Neural progenitor cell (in vitro differentiated cells): ENCODE results near the gene SNX27. TPM values are rescaled to one million over a fixed set of nuclear protein-coding genes. Genes with fewer than 3 reads are reported as not detected.

Experiments
- DNase-seq: peaks from one replicate; pipeline ENCODE4 v3.0.0-alpha.2; 2016; ENCODE audit warnings: low spot score
- H2AFZ ChIP-seq: fragments of 200-600 bp; sonication (generic); replicated peaks from 2 replicates; pipeline ENCODE4 v1.6.1; 2016; ENCODE audit warnings: antibody characterized with exemption
- H3F3A ChIP-seq: fragments of 200-600 bp; sonication (generic); 2 replicates; pipeline ENCODE4 v1.6.1; 2016; ENCODE audit warnings: antibody characterized with exemption, low read depth
- H3K27ac ChIP-seq: fragments of 200-600 bp; sonication (generic); 2 replicates; pipeline ENCODE4 v1.5.1; 2016; ENCODE audit warnings: mild to moderate bottlenecking
- H3K27me3 ChIP-seq: fragments of 200-600 bp; sonication (generic); 2 replicates; pipeline ENCODE4 v1.6.1; 2016; ENCODE audit warnings: mild to moderate bottlenecking, moderate library complexity
- H3K36me3 ChIP-seq: fragments of 200-600 bp; sonication (generic); 2 replicates; pipeline ENCODE4 v1.5.1; 2016
- H3K4me1 ChIP-seq: fragments of 200-600 bp; sonication (generic); 2 replicates; pipeline ENCODE4 v1.6.1; 2016; ENCODE audit warnings: mixed run types
- H3K4me2 ChIP-seq: fragments of 200-600 bp; sonication (generic); 2 replicates; pipeline ENCODE4 v1.6.1; 2016
- H3K4me3 ChIP-seq: fragments of 200-600 bp; sonication (generic); 2 replicates; pipeline ENCODE4 v1.5.1; 2016
- H3K79me2 ChIP-seq: fragments of 200-600 bp; sonication (generic); 2 replicates; pipeline ENCODE4 v1.6.1; 2016; ENCODE audit warnings: low read depth
- H3K9ac ChIP-seq: fragments of 200-600 bp; sonication (generic); 2 replicates; pipeline ENCODE4 v1.6.1; 2016
- H3K9me3 ChIP-seq: fragments of 200-600 bp; sonication (generic); 2 replicates; pipeline ENCODE4 v1.5.1; 2016; ENCODE audit warnings: low read depth
- H4K20me1 ChIP-seq: fragments of 200-600 bp; sonication (generic); 2 replicates; pipeline ENCODE4 v1.6.1; 2016; ENCODE audit warnings: low read depth
- H3K27ac Mint-ChIP-seq: 3 replicates; pipeline ENCODE4 v1.8.0; 2021; ENCODE audit warnings: mixed read lengths
- H3K27me3 Mint-ChIP-seq: 2 replicates; pipeline ENCODE4 v1.8.0; 2022; ENCODE audit warnings: low read depth, mild to moderate bottlenecking, inconsistent platforms, moderate library complexity, mixed read lengths; ENCODE audit not compliant: insufficient read depth
- H3K36me3 Mint-ChIP-seq: 3 replicates; pipeline ENCODE4 v1.8.0; 2021; ENCODE audit warnings: mixed read lengths
- H3K4me1 Mint-ChIP-seq: 3 replicates; pipeline ENCODE4 v1.8.0; 2021; ENCODE audit warnings: mixed read lengths
- H3K4me3 Mint-ChIP-seq: 3 replicates; pipeline ENCODE4 v1.8.0; 2021; ENCODE audit warnings: mild to moderate bottlenecking, moderate library complexity, mixed read lengths
- H3K9me3 Mint-ChIP-seq: 3 replicates; pipeline ENCODE4 v1.8.0; 2020; ENCODE audit warnings: mixed read lengths
- CTCF ChIP-seq: fragments of 200-600 bp; sonication (generic); IDR thresholded peaks from 2 replicates; pipeline ENCODE4 v1.5.1; 2017; ENCODE audit warnings: antibody characterized with exemption, mild to moderate bottlenecking
- EZH2 ChIP-seq: fragments of 200-600 bp; sonication (generic); IDR thresholded peaks from 2 replicates; pipeline ENCODE4 v1.6.1; 2017; ENCODE audit warnings: antibody characterized with exemption, mild to moderate bottlenecking, moderate library complexity
- EZH2phosphoT487 ChIP-seq: fragments of 200-600 bp; sonication (generic); IDR thresholded peaks from 2 replicates; pipeline ENCODE4 v1.6.1; 2017; ENCODE audit warnings: antibody characterized with exemption
- total RNA-seq: library from RNA; depleted of rRNA; stranded (reverse); fragments of >200 nt; gene quantifications from 2 replicates; pipeline ENCODE4 v1.2.3, GENCODE V29; 2015; ENCODE audit warnings: low replicate concordance

The SNX27 gene
- total RNA-seq, 1 donor from 2014 or later, result 34.1 TPM

GRCh38 chr1:151702936-151703335, 91.1 kb downstream of the SNX27 start:
- Histone ChIP-seq H4K20me1 (peaks cover 3% of the 10 kb centered on the region), H3K4me2 (no peak overlapping the region), H3K27me3 (no peaks in the 10 kb centered on the region), H3K9ac (peak overlapping the region; percentile 32), H3K4me3 (no peak overlapping the region), H3K4me1 (no peaks in the 10 kb centered on the region), H3F3A (no peaks in the 10 kb centered on the region), H3K79me2 (no peaks in the 10 kb centered on the region), H3K9me3 (no peaks in the 10 kb centered on the region), H2AFZ (no peak overlapping the region), H3K36me3 (no peaks in the 10 kb centered on the region), H3K27ac (no peak overlapping the region)
- Mint-ChIP-seq H3K9me3 (no peaks in the 10 kb centered on the region), H3K27ac (no peak overlapping the region), H3K4me3 (no peak overlapping the region), H3K27me3 (peaks cover 2% of the 10 kb centered on the region), H3K4me1 (peaks cover 28% of the 10 kb centered on the region), H3K36me3 (peaks cover 18% of the 10 kb centered on the region)
- TF ChIP-seq EZH2 (no peak), EZH2phosphoT487 (no peak), CTCF (no peak)
- DNase-seq, result no peak

GRCh38 chr1:151703813-151704212, 92.0 kb downstream of the SNX27 start:
- H3F3A ChIP-seq, result no peaks in the 10 kb centered on the region
- Mint-ChIP-seq H3K9me3 (no peaks in the 10 kb centered on the region), H3K36me3 (peaks cover 18% of the 10 kb centered on the region), H3K27me3 (peaks cover 2% of the 10 kb centered on the region), H3K4me3 (peak overlapping the region; percentile 38), H3K4me1 (peaks cover 31% of the 10 kb centered on the region), H3K27ac (peak overlapping the region; percentile 40)
- no peak for DNase-seq
- TF ChIP-seq EZH2 (no peak), EZH2phosphoT487 (no peak), CTCF (no peak)
- H3K4me3 ChIP-seq, result no peak overlapping the region
- no peaks in the 10 kb centered on the region for H3K27me3 ChIP-seq
- no peaks in the 10 kb centered on the region for H3K79me2 ChIP-seq
- no peak overlapping the region for H3K4me2 ChIP-seq
- peaks cover 3% of the 10 kb centered on the region for H4K20me1 ChIP-seq
- H3K9ac ChIP-seq, result no peak overlapping the region
- H2AFZ ChIP-seq, result no peak overlapping the region
- H3K27ac ChIP-seq, result no peak overlapping the region
- no peaks in the 10 kb centered on the region for H3K4me1 ChIP-seq
- no peaks in the 10 kb centered on the region for H3K36me3 ChIP-seq
- no peaks in the 10 kb centered on the region for H3K9me3 ChIP-seq

GRCh38 chr1:151704246-151704645, 92.4 kb downstream of the SNX27 start:
- H3K27ac Mint-ChIP-seq, result peak overlapping the region; percentile 40
- no peaks in the 10 kb centered on the region for H3K36me3 ChIP-seq
- DNase-seq, result no peak

More at GRCh38 chr1:151704246-151704645, 92.4 kb downstream of the SNX27 start:
- Mint-ChIP-seq H3K27me3 (peaks cover 2% of the 10 kb centered on the region), H3K9me3 (no peaks in the 10 kb centered on the region), H3K36me3 (peaks cover 18% of the 10 kb centered on the region), H3K4me1 (peaks cover 29% of the 10 kb centered on the region), H3K4me3 (peak overlapping the region; percentile 35)
- no peak overlapping the region for H3K4me2 ChIP-seq
- no peak for TF ChIP-seq EZH2phosphoT487
- TF ChIP-seq EZH2, result no peak
- no peak for TF ChIP-seq CTCF
- H3K79me2 ChIP-seq, result no peaks in the 10 kb centered on the region
- no peaks in the 10 kb centered on the region for H3K9me3 ChIP-seq
- no peaks in the 10 kb centered on the region for H3K4me1 ChIP-seq
- H3K9ac ChIP-seq, result no peak overlapping the region
- H3K27ac ChIP-seq, result no peak overlapping the region
- peaks cover 3% of the 10 kb centered on the region for H4K20me1 ChIP-seq
- H2AFZ ChIP-seq, result no peak overlapping the region
- H3K27me3 ChIP-seq, result no peaks in the 10 kb centered on the region
- no peaks in the 10 kb centered on the region for H3F3A ChIP-seq
- no peak overlapping the region for H3K4me3 ChIP-seq
